ENCODE measurements around the gene SPATA2L.
A peak's percentile ranks its signal among the peaks of the same experiment; 100 is the strongest.
"Not testable (repeated sequence)": the region's sequence is repeated elsewhere in the genome, so short reads cannot be mapped to it uniquely, and the experiment has no call there.

Gene SPATA2L

DNA sequence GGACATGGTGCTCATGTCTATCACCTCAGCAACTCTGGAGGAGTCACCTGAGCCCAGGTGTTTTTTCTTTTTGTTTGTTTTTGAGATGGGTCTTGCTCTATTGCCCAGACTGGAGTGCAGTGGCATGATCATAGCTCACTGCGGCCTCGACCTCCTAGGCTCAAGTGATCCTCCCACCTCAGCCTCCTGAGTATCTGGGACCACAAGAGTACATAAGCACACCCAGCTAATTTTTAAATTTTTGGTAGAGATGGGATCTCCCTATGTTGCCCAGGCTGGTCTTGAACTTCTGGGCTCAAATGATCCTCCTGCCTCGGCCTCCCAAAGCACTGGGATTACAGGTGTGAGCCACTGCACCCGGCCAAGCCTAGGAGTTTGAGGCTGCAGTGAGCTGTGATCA lies 11.9 kb downstream of the SPATA2L start:
- DNase-seq (ENCODE audit: low read depth) = not testable (repeated sequence)

DNA sequence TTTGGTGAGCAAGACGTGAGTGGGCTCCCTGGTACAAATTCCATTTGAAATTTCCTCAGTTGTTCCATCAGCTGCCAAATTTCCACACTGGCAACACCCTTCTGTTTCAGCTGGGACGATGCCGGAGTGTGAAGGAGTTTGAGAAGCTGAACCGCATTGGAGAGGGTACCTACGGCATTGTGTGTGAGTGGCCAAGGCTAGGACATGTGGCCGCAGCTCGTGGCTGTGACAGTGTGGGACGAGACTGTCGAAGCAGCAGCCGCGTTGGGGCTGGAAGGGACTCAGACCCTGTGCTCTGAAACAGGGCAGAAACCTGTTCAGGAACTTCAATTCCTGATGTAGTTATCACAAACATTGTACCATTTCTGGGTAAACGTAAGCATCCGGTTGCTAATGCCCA lies 12.4 kb downstream of the SPATA2L start:
- DNase-seq (ENCODE audit: low read depth) = no peak

DNA sequence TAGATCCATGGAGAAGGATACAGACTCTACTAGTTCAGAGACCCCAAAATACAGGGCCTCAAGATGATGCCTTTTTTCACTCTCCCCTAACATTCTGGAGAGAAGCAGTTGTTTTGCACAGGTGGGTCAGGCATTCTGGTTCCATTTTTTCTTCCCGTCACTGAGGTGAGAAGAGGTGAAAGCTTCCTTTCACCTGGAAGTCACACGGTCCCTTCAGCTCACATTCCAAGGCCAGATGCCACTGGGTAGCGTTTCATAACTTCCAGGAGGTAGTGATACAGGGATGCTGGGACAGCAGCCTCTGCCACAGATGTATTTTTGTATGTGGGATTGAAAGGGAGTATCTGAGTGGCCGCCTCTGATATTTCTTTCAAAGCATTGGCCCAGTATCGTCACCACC lies 13.1 kb downstream of the SPATA2L start:
- no peak for DNase-seq (ENCODE audit: low read depth)

DNA sequence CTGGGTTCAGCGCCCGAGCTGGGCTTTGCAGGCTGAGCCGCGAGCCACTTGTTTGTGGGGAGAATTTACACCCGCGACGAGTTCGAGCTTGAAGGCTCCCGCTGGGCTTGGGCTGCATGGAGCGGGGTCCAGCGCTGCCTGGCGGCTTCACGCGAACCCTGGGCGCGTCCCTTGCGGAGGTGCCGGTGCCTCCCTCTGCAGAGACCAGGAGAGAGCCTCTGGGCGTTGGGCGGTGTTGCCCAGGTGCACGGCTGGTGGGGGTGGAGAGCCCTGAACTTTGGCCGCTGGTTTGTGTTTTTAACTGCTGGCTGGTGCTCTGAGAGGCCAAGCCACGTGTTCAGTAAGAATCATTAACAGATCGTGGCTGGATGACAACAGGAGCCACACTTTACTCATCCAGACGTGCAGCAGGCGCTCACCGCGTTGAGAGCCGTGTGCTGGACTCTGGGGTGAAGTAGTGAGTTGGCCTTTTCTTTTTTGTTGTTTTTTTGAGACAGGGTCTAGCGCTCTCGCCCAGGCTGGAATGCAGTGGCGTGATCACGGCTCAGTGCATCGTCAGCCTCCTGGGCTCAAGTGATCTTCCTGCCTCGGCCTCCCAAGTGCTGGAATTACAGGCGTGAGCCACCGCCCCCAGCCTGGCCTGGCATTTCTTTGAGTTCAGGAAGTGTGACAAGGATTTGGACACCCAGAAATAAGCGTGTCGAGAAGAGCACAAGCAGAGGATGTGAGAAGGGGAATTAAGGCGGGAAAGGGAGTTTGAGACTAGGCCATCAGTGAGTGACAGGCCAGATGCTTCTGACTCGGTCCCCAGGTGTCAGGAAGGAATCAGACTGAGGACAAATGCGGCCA lies 14.2 kb downstream of the SPATA2L start:
- no peak for DNase-seq (ENCODE audit: low read depth)

DNA sequence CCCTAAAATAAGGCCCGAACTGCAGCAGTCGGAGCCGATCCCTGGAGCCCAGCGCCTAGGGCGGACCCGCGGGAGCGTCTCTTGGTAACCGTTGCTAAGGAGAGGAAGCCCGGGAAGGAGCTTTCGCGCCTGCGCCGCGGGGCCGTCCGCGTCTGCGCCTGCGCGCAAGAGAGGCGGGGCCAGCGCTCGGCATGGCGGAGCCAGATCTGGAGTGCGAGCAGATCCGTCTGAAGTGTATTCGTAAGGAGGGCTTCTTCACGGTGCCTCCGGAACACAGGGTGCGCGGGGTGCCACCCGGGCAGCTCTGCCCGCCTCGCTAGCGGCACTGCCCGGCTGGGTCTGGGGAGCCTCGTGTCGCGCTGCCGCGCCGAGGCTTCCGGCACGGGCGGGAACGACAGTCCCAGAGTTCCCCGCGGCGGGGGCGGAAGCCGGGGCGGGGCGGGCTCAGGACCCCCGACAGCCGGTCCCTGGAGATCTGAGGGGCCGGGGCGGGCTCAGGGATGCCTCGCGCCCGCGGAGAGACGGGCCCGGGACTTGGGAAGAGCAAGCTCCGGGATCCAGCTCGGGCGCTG lies 14.9 kb downstream of the SPATA2L start, which contains the start of gene CDK10:
Gene CDK10 (plus strand): TSS at position 170 of the 572 bp plus-strand sequence. CDS start 22 bp downstream, at position 192.
- DNase-seq (ENCODE audit: low read depth) = peak; percentile 83

DNA sequence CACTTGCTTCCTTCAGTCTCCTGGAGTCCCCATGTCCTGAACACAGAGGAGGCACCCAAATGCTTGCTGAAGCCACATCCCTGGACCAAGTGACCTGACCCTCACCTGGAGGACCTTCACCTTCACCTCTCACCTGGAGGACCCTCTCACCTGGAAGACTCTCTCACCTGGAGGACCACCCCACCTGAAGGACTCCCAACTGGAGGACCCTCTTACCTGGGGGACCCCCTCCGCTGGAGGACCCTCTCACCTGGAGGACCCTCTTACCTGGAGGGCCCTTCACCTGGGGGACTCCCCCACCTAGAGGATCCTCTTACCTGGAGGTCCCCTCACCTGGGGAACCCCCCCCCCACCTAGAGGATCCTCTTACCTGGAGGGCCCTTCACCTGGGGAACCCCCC lies 15.6 kb downstream of the SPATA2L start:
- DNase-seq (ENCODE audit: low read depth) = no peak

DNA sequence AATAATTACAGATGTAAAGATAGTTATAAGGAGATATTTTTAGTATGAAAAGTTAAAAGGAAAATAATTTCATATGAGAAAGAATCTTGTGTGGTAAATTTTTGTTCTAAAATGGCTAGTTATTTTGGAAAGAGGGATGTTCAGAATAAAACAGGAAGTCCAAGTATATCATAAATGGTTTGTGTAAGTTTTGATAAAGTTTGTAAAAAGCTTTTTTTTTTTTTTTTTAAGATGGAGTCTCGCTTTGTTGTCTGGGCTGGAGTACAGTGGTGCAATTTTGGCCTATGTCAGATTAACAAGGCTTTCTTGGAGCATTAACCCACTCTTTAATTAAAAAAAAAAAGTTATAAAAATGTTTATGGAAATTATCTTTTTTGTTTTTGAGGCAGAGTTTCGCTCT lies 23.2 kb downstream of the SPATA2L start:
- no peak for DNase-seq (ENCODE audit: low read depth)

DNA sequence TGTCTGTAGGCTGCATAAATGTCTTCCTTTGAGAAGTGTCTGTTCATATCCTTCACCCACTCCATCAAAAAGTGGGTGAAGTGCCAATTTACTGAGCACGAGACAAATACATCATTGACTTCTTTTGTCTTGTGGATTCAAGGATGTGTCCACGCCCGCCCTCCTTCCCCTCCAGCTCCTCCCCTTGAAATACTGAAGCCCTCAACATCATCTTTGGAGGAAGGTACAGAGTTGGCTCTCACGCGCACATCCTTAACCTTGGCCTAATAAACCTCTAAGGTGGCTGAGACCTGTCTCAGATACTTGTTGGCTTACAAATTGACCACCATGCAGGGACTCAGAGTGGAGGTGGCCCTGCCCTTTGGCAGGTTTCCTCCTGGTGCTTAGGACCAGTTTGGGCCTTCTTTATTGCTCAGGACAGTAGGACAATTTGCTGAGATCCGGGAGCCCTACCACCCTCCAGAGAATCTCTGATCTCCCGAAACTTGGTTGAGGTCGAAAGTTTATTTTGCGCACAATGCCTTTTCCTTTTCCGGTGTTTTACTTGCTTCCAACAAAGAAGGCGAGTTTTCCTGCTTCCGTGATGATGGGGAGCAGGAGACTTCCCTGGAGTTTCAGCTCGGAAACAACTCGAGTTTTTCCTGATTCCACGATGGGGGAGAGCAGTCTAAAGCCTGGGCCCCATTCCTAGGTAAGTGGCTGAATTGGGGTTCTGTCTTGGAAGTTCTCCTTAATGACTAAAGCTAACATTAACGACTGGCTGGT lies 29.1 kb downstream of the SPATA2L start:
- DNase-seq (ENCODE audit: low read depth) = no peak

DNA sequence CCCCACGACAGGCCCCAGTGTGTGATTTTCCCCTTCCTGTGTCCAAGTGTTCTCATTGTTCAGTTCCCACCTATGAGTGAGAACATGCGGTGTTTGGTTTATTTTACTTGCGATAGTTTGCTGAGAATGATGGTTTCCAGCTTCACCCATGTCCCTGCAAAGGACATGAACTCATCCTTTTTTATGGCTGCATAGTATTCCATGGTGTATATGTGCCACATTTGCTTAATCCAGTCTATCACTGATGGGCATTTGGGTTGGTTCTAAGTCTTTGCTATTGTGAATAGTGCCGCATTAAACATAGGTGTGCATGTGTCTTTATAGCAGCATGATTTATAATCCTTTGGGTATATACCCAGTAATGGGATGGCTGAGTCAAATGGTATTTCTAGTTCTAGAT lies 29.9 kb downstream of the SPATA2L start:
- not testable (repeated sequence) for DNase-seq (ENCODE audit: low read depth)

DNA sequence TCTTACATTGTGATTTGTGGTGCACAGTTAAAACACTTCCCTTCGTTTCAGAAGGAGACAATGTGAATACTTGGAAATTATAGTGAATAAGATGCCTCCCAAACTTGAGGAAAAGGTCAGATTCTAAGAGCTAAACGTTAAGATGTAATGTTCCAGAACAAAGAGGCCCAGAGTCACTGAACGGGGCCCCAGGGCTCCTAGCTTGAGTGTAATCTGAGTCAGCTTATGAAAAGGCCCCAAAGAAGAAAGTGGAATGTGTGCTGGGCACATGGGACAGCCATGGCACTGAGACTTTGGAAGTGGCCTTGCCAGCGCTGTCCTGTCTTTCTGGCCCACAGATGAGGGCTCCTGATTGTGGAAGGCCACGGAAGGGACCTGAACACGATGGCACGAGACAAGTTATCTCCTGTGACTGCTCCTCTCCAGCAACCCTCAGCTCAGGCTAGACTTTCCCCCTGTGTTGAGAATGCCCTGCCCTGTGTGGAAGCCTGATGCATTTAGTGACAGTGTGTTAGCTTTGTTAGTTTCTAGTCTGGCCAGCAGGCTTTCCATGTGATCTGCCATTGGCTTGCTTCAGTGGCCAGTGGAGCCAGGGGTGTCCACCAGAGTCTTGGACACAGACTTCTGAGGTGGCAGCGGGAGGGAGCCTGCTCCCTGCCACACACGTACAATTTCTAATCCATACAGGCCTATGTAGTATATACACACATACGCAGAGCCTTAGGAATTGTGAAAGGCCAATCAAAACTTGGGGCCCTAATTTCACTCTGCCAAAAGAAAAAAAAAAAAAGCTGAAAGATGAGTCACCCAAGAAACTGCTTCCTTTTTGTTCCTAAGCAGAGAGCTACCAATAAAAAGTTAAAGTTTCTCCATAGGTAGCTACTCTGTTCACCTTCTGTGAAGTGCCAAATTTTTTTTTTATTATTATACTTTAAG lies 30.7 kb downstream of the SPATA2L start:
- no peak for DNase-seq (ENCODE audit: low read depth)

DNA sequence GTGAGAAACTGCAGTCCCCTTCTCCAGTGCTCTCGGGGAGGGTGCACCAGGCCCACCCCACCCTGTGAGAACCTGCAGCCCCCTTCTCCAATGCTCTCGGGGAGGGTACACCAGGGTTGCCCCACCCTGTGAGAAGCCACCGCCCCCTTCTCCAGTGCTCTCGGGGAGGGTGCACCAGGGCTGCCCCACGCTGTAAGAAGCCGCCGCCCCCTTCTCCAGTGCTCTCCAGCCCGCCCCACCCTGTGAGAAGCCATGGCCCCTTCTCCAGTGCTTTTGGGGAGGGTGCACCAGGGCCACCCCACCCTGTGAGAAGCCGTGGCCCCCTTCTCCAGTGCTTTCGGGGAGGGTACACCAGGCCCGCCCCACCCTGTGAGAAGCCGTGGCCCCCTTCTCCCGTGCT lies 31.8 kb downstream of the SPATA2L start:
- DNase-seq (ENCODE audit: low read depth) = no peak

DNA sequence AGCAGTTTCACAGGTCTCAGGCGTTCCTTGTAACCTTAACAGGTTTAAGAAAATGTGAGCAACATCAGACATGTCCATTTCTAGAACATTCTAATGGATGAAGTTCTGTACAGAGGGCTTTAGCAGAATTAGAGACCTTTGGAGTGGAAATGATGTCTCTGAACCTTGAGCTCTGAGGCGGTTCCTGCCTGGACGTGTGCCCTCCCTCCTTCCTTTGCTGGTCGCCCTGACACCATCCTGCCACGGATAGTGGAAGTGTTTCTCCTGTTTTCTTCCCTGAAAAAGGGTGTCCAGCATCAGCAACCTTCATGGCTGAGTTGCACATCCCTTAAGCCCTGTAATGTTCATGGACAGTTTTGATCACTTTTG lies 32.7 kb downstream of the SPATA2L start:
- DNase-seq (ENCODE audit: low read depth) = no peak

DNA sequence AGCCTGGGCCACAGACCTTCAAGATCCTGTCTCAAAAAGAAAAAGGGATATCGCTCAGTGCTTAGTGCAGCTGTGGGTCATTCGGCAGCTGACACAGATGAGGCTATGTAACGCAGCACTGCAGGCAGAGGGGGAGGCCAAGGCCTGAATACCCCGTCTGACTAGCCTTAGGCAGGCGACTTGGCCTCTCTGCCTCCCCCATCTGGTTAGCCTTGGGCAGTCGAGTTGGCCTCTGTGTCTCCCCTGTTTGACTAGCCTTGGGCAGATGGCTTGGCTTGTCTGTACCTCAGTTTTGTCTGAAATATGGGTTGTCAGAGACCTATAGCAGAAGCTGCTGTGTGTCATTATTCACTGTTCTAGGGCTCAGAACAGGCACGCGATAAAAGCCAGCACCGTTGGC lies 33.9 kb downstream of the SPATA2L start:
- no peak for DNase-seq (ENCODE audit: low read depth)

DNA sequence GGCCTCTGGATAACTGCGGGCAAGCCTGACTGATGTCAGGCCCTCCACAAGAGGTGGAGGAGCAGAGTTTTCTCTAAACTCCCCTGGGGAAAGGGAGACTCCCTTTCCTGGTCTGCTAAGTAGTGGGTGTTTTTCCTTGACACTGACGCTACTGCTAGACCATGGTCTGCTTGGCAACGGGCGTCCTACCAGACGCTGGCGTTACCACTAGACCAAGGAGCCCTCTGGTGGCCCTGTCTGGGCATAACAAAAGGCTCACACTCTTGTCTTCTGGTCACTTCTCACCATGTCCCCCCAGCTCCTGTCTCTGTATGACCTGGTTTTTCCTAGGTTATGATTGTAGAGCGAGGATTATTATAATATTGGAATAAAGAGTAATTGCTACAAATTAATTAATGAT lies 34.5 kb downstream of the SPATA2L start:
- DNase-seq (ENCODE audit: low read depth) = not testable (repeated sequence)

DNA sequence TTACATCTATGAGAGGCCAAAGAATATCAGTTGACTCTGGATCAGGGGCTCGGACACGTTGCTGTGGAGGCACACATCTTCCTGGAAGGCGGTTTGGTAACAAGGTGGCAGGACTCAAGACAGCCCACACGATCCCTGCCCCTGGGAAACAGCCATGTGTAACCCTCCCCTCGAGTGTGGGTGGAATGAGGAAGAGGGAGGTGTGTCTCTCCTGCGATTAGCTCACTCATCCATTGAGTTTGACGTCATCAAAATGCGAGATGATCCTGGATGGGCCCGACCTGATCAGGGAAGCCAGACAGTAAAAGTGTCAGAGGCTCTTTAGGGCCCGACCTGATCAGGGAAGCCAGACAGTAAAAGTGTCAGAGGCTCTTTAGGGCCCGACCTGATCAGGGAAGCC lies 37.3 kb downstream of the SPATA2L start:
- not testable (repeated sequence) for DNase-seq (ENCODE audit: low read depth)

DNA sequence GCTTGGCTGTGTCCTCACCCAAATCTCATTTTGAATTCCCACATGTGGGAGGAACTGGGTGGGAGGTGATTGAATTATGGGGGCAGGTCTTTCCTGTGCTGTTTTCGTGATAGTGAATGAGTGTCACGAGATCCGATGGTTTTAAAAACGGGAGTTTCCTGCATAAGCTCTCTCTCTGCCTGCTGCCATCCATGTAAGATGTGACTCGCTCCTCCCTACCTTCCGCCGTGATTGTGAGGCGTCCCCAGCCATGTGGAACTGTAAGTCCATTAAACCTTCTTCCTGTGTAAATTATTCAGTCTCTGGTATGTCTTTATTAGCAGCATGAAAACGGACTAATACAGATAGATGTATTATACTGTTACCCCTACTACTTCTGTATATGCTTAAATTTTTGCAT lies 40.3 kb downstream of the SPATA2L start:
- DNase-seq (ENCODE audit: low read depth) = no peak

DNA sequence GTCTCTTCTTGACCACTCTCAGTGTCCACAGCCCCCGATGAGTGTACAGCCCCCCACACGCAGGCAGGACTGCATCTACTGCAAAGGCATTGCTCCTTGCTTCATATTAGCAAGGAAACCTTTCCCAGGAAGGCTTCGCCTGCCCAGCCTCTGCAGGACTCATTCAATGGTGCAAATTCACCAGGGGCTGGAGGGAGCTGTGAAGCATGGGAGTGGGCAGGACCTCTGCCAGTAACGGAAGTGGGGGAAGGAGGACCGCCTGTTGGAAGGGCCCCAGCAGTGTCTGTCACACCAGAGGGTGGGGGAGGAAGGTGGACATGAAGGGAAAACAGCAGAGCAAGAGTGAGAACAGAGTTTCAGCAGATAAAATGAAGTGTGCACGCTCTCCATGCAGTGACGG lies 41.4 kb downstream of the SPATA2L start:
- DNase-seq (ENCODE audit: low read depth) = no peak

DNA sequence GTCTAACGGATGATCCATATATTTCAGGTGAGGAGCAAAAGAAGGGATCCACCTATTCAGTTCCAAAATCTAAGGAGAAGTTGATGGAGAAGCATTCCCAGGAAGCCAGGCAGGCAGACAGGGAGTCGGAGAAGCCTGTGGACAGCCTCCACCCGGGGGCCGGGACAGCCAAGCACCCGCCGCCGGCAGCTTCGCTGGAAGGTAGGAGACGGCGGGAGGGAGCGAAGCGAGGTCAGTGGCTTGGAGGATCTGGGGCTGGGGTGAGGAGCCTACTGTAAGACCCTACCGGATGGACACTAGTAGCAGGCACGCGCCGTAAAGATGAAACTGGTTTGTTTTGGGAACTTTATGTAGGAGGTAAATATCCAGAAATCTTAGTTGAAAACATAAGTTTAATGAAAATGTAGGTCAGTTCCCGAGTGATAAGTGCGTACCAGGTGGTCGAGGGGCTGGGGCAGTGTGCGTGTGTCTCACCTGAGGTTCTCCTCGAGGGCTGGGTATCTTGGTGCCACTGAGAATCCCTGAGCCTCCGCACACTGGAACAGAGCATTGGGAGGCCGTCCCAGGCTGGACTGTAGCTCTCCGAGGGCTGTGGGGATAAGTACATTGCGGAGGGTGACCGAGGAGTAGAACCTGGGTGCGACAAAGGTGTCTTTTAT lies 43.2 kb downstream of the SPATA2L start:
- DNase-seq (ENCODE audit: low read depth) = no peak

DNA sequence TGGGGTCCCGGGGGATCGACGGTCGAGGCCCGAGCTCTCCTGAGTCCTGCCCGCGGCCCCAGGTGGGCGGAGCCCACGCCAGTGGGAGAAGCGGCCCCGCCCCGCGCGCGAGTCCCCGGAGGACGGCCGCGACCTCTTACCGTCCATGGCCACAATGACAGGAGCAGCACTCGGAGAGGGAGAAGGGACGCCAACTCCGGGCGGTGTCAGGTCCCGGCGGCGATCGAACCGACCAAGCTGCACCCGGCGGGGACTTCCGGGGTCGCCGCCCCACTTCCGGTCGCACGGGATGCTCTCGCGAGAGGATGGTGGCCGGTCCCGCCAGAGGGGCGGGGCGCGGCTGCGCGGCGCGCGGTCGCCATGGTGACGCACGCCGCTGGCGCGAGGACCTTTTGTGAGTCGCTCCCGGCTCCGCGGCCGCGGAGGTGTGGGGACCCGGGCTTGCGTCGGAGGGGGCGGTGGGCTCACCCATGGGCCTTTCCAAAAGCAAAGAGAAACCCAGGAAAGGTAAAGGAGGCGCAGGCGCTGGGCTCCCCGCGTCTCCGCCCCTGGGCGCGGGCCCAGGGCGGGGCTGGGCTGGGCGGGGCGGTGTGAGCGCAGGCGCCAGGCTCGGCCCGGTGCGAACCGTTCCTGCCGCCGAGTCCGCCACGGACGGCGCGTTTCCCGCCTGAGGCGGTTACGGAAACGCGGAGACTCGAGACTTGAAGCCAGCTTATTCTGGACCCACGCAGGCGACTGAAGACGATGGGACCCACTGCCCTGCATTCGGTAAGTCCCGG lies 43.9 kb downstream of the SPATA2L start, which contains the start of the genes CHMP1A and SPATA33:
Gene CHMP1A (minus strand): TSS at position 267 of the 779 bp plus-strand sequence. CDS start 120 bp downstream, at position 147.
Gene SPATA33 (plus strand): TSS at position 395 of the 779 bp plus-strand sequence. CDS start 76 bp downstream, at position 471.
- peak; percentile 85 for DNase-seq (ENCODE audit: low read depth)

DNA sequence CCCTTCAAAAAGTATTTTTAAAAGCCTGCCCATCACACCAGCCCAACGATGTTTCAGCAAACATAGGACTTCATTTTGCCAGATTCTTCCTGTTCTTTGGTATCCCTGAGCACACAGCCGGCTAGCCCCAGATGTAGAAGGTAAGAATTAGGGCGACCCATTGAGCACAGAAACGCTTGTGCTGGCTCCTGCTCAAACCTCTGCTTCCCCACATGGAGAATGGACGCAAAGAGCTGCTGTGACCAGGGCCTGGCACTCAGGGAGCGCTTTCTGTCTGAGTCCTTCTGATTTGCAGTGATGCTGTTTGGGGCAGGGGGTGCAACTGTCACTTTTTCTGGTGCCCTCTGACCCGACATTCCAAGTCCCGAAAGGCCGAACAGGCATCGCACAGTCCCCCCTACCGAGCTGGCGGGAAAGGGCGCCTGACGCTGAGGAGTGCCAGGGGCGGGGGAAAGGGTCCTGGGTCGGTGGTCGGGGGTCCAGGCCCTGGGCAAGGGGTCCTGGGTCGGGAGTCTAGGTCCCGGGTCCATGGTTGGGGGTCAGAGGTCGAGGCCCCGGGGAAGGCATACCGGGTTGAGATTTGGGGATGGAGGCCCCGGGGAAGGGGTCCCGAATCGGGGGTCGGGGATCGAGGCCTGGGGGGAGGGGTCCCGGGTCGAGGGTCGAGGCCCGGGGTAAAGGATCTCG lies 44.9 kb downstream of the SPATA2L start:
- DNase-seq (ENCODE audit: low read depth) = no peak
